Stimulated activated CD4-positive, alpha-beta T cell treated with anti-CD3 and anti-CD28 coated beads, Interleukin-15, amount 100 ng/mL, for 48 hours (primary cell): Measurements from ENCODE around the gene COL20A1.

Experiments used
- DNase-seq, 2 donors: peaks; one replicate each; pipeline ENCODE4 v3.0.0-alpha.2; 2020; ENCODE audit warnings: low read depth in 2 of 2

The COL20A1 gene

GRCh38 chr20:63363013-63363957, 70.3 kb downstream of the COL20A1 start:
- DNase-seq, result no peak

- DNase-seq, result no peak
Observed at GRCh38 chr20:63363981-63364561, 71.1 kb downstream of the COL20A1 start.

DNA sequence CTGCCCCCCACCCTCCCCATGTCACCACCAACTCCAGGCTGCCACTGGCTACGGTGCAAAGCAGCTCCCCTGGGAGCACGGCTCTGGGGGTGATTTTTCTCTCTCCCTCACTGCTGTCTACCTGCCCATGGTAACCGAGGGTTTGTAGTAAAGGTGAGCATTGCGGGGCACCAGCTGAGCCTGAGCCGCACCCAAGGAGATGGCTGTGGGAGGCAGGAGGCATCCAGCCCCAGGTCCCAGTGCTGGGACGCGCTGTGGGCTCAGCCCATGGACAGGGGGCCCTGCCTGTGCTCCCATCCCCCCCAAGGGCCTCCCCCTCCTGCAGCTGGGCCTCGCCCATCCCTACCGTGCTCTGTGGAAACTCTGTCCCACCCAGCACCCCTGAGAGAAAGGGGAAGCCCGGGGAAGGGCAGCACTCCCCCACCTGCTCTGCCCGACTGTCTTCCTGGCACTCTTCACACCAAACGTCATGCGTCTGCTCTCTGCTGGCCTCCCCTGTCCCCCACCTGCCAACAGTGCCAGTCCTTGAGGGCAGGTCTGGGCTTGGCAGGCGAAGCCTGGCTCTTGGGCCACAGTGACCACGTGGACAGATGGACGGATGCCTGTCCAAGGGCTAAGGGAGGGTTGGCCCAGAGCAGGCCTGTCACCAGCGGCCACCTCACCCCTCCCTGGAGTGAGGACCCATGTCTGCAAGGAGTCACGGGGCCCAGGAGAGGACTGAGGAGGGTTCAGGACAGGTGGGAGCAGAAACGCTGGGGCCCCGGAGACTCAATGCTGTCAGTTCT, 72.0 kb downstream of the COL20A1 start:
- no peak for DNase-seq

GRCh38 chr20:63365601-63366389, 72.8 kb downstream of the COL20A1 start:
- no peak for DNase-seq

- DNase-seq, result no peak
Observed at GRCh38 chr20:63366390-63367365, 73.7 kb downstream of the COL20A1 start.

GRCh38 chr20:63367446-63368055, 74.6 kb downstream of the COL20A1 start:
- no peak for DNase-seq

GRCh38 chr20:63368151-63368550, 75.2 kb downstream of the COL20A1 start:
- DNase-seq, result no peak

DNA sequence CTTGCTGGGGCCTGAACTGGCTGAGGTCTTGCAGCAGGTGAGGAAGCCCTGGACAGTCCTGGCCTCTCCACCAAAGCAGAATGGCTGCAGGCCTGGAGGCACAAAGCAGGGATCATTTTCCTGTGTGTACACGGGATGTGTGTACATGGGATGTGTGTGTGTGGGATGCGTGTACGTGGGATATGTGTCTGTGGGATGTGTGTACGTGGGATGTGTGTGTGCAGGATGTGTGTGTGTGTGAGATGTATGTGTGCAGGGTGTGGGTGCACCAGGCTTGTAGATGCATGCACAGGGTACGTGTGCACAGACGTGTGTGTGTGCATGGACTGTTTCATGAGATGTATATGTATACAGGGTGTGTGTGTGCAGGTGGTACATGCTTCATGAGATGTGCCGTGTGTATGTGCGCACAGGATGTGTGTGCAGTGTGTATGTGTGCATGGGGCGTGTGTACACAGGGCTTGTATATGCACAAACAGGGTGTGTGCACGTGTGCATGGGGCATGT, 76.1 kb downstream of the COL20A1 start:
- no peak for DNase-seq

GRCh38 chr20:63369724-63370617, 77.0 kb downstream of the COL20A1 start:
- DNase-seq, result no peak

DNA sequence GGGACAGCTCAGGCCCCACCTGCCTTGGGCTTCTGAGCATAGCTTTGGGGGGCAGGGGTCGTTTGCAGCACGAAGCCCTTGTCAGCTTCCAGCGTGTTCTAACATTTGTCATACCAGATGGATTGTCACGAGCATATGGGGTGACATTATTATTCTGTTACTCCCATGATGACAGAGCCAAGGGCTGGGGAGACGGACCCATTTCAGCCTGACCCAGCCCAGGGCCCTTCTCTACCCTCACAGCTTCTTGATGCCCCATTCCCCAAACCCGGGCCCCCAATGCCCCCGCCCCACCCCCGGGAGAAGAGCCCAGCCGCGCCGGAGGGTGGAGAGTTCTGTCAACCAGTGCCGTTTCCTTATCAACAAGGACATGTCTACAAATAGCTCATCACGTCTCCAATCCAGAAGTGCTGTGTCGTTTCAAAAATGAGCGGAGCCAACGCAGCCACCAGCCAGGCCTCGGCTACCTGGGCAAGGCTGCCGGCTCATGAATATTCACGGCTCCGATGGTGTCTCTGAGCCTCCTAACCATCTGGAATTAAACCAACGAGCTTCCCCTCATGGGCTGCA, 77.7 kb downstream of the COL20A1 start:
- no peak for DNase-seq

DNA sequence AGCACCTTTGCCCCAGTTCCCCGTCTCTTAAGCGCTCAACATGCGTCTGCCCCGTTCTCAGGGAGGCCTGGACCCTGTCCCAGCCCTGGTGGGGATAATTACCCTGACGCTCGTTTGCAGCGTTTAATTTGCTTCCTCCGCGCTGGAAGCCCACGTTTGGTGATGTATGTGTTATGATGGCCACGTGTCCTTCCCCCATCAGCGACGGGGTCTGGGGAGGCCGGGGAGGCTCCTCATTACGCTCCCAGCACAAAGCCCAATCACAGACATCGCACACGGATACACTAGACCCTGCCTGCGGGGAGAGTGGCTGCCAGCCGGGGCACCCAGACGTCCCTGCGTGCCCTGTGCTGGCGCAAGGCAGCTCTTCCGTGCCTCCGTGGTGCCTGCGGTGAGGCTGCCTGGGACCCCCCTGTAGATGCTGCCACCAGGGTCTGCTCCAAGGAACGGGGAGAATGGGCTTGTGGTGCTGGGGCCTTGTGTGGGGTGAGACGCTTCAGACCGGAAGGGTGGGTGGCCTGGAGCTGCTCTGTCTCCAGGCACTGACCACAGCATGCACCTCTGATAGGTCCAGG, 78.4 kb downstream of the COL20A1 start:
- DNase-seq, result no peak

DNA sequence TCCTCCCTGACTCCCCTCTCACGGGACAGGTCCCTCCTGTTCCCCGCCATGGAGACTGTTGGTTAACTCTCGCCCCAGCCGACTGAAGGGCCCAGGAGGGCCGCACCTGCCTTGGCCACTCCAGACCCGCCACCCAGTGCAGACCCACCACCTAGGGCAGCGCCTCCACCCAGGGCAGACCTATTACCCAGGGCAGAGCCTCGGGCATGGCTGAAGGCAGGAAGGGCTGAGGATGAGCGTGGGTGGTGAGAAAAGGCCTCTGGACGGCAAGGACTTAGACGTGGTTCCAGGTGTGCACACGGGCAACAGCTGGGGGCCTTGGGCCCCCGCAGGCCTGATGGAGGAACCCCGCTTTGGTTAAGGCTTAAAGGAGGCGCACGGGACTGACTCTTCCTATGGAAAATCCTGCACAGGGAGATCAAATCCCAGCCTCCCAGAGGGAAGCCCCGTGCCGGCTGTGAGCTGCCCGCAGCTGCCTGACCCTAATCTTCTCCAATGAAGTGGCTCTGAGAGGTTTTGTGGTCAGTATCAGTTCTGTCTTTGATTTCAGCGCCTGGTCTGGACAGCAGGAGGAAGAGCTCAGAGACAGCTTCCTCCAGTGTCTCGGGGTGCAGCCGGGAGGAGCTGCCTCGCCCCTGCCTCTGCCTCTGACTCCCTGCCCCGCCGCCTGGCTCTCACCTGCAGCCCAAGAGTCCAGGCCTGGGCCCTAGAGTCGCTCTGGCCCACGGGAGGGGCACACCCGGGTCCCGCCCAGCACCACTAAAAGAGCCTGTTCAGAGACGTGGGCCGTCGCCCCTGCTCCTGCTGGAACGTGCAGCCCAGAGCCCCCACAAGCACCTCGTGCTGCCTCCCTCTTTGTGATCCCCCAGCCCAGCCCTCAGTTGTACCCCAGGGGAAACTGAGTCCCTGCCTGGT, 80.2 kb downstream of the COL20A1 start:
- DNase-seq, result no peak

GRCh38 chr20:63373996-63374395, 81.0 kb downstream of the COL20A1 start:
- DNase-seq, result no peak

- DNase-seq, result no peak
Observed at GRCh38 chr20:63374504-63374903, 81.5 kb downstream of the COL20A1 start.

GRCh38 chr20:63375438-63375837, 82.5 kb downstream of the COL20A1 start:
- no peak for DNase-seq

GRCh38 chr20:63376283-63377250, 83.6 kb downstream of the COL20A1 start:
- no peak for DNase-seq
